Upper lobe of left lung (tissue), 4 donors: ENCODE results near the gene IL1RAPL2.

ENCODE experiments used
- CTCF ChIP-seq, 6 experiments: fragments of 450-650 bp in 4 of 6; fragments of 200-600 bp in 2 of 6; sonication (generic) in 2 of 6; IDR thresholded peaks; one replicate each; pipeline ENCODE4 v1.5.1; 2016 to 2019; ENCODE audit warnings: antibody characterized with exemption in 6 of 6
- EP300 ChIP-seq, 4 donors: sonication (generic); formaldehyde crosslinking; IDR thresholded peaks; one replicate each; pipeline ENCODE4 v1.5.1; 2017; ENCODE audit warnings: antibody characterized with exemption in 4 of 4, control low read depth in 2 of 4
- POLR2A ChIP-seq, 4 donors: fragments of 450-650 bp; IDR thresholded peaks; one replicate each; pipeline ENCODE4 v1.5.1; 2016 to 2017; ENCODE audit warnings: antibody characterized with exemption in 4 of 4, mild to moderate bottlenecking in 2 of 4
- POLR2AphosphoS5 ChIP-seq, 2 donors: sonication (generic); formaldehyde crosslinking; IDR thresholded peaks; one replicate each; pipeline ENCODE4 v1.5.1; 2017; ENCODE audit warnings: antibody characterized with exemption in 2 of 2

GRCh38 chrX:105781804-105782203 lies 1215.8 kb downstream of the IL1RAPL2 start:
- TF ChIP-seq CTCF (IDR thresholded peaks at IDR 0.05): no peak
- no peak for TF ChIP-seq POLR2AphosphoS5 (IDR thresholded peaks at IDR 0.05)
- TF ChIP-seq POLR2A (IDR thresholded peaks at IDR 0.05): no peak
- no peak for TF ChIP-seq EP300 (IDR thresholded peaks at IDR 0.05)
